Stimulated activated CD4-positive, alpha-beta T cell treated with anti-CD3 and anti-CD28 coated beads, Interleukin-15, amount 100 ng/mL, for 1 hour (primary cell): ENCODE results near the gene CAPN7.

Source experiments
- DNase-seq, 2 donors: peaks; one replicate each; pipeline ENCODE4 v3.0.0-alpha.2; 2020; ENCODE audit warnings: low read depth in 1 of 2, low spot score in 1 of 2

The CAPN7 gene

DNA sequence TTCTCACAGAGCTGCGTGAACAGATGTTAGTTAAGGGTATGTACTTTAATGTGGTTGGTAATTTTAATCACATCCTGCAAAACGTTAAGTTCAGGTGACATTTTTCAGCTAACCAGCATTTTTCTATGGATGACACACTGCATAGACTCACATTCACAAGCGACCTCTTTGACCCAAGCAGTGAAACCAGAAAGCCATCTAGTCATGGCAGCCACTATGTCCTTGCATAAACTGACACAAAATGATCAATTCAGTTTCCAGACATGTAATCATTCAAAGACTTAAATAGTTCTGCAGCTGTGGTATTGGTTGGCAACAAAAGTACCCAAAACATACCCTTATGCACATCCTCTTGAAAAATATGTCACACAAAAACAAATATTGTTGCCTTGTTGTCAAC is 7.4 kb upstream of the CAPN7 start:
- no peak for DNase-seq

DNA sequence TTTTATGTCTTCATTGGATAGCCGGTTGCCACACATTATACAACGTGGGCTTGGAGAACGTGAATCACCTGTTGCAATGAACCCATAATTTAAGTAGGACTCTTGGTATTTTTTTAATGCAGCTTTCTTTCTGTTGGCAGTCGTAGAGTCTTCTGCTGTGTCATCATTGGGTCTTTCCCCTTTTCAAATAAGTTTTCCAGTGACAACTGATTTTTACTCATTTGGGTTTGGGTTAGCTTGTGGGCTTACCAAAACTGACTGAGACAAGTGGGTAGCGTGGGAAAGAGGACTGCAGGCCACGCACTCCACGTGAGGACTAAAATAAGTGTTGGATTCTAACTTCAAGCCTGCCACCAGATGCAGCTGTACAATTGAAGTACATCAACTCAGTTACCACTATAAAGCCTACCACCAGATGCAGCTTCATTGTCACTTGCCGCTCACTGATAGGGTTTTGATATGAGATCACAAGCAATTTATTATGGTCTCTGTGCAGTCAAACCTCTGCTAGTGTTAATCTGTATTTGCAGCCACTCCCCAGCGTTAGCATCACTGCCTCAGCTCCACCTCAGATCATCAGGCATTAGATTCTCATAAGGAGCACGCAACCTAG is 6.4 kb upstream of the CAPN7 start:
- DNase-seq: no peak

DNA sequence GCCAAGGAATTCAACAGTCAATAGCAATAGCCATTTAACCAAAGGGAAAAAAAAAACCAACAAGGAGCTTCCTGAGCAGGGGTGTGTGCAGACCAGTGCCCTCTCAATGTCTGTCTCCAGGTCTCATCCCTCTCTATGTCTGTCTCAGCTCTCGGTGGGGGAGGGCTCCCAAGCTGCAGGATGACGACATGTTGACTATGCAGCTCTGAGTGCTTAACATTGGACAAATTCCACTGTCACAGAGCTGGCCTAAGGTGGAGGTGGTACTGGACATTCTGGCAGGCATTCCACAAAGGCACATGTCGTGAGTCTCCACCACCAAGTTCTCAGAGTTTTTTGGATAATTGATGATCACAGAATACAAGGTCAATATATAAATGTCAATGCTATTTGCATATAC is 2.0 kb upstream of the CAPN7 start:
- no peak for DNase-seq

DNA sequence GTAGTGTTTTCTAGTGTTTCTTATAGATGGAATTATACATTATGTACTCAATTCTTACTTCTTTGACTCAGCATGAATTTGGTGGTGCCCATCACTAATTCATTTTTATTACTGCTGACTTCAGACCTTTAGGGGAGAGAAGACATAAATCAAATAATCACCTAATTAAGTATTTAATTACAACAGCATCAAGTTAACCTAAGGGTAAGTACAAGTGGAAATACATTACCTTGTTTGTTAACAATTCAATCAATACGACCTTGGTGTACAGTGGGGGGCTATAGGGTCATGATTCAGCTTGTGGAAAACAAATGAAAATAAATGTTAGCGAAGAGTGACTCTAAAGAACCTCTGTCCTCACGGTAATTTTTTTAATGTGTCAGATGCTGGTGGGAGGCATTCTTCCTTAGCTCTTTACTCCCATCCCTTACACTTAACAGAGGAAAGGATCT is 538 bp upstream of the CAPN7 start:
- DNase-seq: no peak

DNA sequence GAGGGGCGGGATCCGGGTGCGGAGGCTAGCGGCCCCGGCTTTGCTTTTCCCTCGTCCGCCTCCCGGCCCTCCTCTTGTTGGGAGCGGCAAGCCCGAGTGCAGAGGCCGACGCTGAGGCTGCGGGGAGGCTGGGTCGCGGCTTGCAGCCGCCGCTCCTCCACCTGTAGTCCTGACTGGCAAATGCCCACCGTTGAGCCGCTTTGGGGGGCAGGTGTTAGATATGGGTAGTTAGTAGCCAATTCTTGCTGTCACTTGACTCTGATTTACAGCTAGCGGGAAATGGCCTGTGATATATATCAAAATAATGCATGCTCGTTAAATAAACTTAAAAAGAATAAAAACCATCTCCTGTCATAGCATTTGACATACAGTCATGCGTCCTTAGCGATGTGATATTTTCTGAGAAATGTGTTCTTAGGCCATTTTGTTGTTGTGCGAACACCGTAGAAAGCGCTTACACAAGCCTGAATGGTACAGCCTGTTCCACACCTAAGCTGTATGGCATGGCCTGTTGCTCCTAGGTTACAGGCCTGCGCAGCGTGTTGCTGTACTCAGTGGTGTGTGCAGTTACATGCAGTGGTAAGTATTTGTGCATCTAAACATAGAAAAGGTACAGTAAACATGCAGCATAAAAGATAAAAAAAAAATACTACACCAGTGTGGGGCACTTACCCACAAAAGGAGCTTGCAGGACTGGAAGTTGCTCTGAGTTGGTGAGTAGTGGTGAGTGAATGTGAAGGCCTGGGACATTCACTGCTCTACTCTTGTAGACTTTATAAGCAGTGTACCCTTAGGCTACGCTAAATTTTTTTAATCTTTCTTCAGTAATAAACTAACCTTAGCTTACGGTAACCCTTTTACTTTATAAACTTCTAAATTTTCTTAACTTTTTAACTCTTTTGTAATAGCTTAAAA is 873 bp downstream of the CAPN7 start:
- DNase-seq: no peak

DNA sequence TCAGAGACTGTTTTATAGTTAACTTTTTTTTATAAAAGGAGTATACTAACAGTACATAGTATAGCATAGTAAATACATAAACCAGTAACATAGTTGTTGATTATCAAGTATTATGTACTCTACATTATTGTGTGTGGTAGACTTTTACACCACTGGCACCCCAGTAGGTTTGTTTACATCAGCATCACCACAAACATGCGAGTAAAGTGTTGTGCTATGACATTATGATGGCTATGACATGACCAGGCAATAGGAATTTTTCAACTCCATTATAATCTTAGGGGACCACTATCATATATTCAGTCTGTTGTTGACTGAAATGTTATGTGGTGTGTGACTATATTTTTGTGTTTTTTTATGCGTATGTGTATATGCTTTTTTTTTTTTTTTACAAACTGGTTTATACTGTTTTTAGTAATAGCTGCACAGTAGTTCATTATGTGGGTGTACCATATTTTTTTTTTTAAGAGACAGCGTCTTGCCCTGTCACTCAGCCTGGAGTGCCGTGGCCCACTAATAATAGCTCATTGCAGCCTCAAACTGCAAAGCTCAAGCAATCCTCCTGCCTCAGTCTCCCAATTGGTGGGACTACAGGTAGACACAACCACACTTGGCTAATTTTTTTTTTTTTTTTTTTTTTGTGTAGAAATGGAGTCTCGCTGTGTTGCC is 1.9 kb downstream of the CAPN7 start:
- DNase-seq: no peak

DNA sequence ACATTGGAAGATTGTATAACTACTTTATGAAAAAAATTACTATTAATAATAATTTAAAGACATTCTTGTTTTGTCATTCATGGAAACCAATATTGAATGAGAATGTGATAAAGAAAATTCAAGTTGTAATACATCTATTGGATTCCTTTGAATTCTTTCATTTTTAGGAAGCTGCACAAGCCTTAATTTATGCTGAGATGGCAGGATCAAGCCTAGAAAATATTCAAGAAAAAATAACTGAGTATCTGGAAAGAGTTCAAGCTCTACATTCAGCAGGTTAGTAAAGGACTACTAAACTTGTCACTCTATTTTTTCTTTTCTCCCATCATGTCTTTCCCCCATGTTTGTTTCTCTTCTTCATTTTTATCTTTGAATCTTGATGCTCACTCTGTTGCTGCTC is 5.9 kb downstream of the CAPN7 start:
- DNase-seq: no peak

DNA sequence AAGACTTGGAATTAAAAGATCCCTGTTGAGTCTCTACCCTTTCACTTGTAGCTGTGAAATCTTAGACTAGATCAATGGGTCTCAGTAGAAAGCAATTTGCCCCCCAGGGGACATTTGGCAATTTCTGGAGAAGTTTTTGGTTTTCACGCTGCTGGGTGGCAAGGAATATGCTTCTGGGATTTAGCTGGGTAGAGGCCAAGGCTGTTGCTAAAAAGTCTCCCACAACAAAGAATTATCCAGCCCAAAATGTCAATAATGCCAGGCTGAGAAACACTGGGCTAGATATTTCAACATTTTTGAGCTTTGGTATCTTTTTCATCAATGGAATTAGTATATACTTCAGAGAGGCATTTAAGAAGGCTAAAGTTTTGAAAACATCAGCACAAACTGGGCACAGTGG is 8.7 kb downstream of the CAPN7 start:
- no peak for DNase-seq

DNA sequence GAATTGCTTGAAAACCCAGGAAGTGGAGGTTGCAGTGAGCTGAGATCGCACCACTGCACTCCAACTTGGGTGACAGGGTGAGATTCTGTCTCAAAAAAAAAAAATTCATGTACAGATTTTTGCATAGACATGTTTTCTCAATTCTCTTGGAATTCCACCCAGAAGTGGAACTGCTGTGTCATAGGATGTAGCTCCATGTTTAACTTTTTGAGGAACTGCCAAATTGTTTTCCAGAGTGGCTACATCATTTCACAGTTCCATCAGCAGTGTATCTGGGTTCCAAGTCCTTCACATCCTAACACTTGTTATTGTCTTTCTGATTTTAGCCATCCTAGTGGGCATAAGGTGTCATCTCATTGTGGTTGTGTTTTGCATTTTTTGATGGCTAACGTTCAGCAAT is 9.9 kb downstream of the CAPN7 start:
- no peak for DNase-seq

DNA sequence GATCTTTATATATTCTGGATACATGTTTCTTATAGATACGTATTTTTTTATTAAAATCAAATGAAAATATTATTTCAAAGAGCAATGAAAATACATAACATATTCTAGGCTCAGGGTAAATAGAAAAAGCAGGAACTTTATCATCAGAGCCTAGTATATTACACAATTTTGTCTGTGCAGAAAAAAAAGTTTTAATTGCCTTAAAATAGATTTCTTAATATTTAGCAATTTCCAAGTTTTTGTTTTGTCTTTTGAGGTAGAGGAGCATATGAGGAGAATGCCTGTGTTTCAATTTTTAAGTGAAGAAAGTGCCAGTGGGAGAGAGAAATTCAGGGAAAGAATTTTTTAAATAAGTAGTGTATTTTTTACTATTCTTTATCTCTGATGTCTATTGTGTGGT is 10.5 kb downstream of the CAPN7 start:
- DNase-seq: no peak

DNA sequence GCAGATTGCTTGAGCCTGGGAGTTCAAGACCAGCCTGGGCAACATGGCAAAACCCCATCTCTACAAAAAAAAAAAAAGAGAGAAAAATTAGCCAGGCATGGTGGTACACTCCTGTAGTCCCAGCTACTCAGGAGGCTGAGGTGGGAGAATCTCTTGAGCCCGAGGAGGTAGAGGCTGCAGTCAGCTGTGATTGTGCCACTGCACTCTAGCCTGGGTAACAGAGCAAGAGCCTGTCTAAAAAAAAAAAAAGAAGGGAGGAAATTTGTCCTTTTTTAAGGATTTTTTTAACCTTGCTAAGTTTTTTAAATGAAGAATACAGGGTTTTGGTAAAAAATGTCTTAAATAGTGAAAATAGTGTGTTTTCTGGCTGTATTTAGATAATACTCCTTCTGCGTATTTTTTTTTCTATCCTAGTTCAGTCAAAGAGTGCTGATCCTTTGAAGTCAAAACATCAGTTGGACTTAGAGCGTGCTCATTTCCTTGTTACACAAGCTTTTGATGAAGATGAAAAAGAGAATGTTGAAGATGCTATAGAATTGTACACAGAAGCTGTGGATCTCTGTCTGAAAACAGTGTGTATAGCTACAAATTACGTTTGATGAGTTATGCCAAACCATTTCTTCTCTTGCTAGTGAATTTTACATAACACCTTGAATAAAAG is 11.1 kb downstream of the CAPN7 start:
- DNase-seq: no peak

DNA sequence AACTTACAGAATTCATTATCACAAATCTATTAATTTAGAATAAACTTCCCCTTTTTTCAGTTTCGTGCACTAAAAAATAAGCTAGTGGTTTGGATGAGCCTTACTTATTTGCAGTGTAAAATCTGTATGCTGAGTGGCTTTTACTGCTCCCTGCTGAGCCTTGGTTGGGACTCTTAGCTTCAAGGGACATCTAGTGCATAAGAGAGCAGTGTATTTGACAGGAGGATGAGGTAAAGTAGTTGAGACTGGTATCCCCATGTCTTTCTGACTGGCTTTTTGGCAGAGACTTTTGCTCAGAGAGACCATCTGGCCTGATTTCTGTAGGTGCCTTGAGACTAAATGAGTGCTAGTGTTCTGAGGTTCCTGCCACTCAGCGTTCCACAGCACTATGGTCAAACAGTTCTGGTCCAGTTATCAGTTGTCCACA is 11.8 kb downstream of the CAPN7 start:
- DNase-seq: no peak

DNA sequence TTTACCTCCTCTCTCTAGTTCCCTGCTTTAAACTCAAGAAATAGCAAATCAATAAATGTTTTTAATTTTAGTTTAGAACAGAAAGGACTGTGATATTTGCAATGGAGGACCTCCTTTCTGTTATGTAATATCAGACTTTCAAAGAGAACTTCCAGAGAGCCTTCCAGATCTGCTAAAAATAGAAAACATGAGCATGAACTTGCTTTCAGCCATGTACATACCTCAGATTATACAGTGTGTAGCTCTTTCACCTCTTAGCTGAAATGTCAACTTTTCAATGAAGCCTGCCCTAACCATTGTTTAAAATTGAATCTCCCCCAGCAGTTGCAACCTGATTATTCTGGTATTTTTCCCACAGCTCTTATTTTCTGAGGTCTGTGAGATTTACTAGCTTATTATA is 12.6 kb downstream of the CAPN7 start:
- no peak for DNase-seq

DNA sequence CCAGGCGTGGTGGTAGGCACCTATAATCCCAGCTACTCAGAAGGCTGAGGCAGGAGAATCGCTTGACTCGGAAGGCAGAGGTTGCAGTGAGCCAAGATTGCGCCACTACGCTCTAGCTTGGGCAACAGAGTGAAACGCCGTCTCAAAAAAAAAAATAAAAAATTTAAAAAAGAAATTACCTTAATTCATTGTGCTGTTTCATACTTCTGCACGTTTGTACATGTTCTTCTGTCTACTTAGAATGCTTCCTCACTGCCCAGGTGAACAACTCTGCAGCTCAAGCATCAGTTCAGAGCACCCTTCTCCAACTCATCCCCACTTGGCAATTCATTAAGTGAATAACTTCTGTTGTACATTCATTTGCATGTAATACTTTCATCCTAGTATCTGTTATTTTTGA is 14.0 kb downstream of the CAPN7 start:
- no peak for DNase-seq

DNA sequence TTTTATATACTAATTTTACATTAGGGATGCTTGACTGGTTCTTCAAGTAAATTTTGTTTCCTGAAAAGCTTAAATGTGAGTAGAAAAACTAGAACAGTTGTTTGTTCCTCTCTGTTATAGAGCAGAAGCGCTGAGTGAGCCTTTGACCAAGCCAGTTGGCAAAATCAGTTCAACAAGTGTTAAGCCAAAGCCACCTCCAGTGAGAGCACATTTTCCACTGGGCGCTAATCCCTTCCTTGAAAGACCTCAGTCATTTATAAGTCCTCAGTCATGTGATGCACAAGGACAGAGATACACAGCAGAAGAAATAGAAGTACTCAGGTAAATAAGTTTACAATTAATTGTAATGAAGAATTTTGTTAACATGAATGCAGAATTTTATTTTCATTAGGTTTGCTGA is 14.6 kb downstream of the CAPN7 start:
- no peak for DNase-seq

DNA sequence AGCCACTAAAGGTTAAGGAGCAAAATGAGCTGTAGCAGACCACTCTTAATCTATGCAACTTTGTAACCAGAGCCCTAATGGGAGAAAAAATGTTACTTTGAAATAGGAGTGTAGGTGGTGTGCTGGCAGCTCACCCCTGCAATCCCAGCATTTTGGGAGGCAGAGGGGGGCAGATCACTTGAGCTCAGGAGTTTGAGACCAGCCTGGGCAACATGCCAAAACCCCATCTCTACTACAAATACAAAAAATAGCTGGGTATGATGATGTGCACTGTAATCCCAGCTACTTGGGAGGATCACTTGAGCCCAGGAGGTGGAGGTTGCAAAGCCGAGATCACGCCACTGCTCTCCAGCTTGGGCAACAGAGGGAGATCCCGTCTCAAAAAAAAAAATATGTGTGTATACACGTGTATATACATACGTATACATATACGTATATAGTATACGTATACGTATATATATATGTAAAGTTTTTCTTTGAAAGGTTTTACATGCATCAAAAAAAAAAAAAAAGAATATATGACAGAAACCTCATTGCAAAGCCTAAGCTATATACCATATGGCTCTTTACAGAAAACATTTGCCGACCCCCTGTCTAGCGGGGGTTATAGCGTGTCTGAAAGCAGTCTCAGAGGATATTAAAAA is 15.7 kb downstream of the CAPN7 start:
- DNase-seq: no peak

DNA sequence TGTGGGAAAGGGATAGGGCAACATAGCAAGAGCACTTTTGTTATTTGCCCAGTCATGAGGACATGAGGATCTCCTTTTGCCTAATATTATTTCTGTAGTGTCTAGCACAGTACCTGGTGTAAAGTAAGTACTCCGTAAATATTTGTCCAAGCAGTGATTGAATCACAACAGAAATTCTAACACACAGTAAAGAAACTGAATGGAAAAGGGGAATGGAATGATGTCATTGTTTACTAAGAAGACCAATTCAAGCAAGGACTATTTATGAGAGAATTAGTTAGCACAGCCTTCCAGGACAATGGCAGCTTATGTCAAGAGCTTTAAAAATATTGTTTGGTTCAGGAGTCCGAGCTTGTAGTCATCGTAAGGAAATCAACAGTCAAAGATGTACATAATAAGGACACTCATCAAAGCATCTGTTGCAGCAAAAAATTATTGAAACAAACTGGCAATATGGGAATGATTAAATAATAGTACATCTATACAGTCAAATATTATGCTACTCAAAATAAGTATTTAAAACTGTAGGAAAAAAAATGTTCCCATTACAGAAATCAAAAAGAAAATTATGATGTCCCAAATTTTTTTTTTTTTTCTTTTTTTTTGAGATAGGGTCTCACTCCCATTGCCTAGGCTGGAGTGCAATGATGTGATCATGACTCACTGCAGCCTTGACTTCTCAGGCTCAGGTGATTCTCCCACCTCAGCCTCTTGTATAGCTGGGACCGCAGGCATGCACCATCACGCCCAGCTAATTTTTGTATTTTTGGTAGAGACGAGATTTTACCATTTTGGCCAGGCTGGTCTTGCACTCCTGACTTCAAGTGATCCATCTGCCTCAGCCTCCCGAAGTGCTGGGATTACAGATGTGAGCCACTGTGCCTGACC is 17.9 kb downstream of the CAPN7 start:
- DNase-seq: no peak

DNA sequence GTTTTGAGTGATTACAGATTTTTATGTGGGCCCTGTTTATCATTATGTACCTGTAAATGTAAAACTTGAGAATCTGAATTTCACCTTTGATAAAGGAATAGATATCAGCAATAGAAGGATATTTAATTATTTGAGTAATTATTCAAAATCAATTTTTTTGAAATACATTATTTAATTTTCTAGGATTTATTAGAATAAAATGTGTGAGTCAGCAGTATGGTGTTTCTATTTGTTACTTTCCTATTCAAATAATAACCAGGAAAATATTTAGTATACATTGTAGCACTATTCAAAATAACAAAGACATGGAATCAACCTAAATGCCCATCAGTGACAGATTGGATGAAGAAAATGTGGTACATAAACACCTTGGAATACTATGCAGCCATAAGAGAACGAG is 22.1 kb downstream of the CAPN7 start:
- DNase-seq: no peak

DNA sequence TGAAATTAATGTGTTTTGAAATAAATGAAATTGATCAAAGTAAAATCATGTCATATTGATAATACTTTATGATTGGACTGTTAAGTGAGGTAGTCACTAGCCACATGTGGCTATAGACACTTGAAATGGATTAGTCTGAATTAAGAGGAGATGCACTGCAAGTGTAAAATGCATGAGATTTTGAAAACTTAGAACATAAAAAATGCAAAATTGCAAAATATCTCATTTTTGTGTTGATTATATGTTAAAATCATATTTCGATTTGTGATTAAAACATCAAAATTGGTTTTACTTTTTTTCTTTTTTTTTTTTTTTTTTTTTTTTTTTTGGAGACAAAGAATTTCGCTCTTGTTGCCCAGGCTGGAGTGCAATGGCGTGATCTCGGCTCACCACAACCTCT is 23.2 kb downstream of the CAPN7 start:
- no peak for DNase-seq

DNA sequence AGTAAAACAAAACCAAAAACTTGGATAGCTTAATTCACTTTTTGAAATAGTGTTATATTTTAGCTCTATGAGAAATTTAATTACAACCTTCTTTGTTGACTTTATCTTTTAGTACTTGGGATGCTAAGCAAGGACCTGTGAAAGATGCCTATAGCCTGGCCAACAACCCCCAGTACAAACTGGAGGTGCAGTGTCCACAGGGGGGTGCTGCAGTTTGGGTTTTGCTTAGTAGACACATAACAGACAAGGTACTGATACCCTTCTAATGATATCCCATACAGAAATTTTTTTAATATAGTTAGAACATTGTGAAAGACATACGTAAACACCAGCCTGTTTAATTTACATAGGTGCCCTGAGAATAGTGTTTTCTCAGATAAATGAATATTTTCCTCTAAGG is 35.3 kb downstream of the CAPN7 start:
- peak in 1 of 2 donors; percentile 10 for DNase-seq
